Dedifferentiated amniotic fluid mesenchymal stem cell (primary cell): ENCODE results near the gene SFT2D3.

ENCODE experiments used
- DNase-seq: peaks from one replicate; pipeline ENCODE4 v3.0.0-alpha.2; 2016; ENCODE audit errors: extremely low spot score

Gene SFT2D3

GRCh38 chr2:127740665-127741288 is 39.5 kb downstream of the SFT2D3 start:
- no peak for DNase-seq

- no peak for DNase-seq
Observed at GRCh38 chr2:127743477-127744026, 42.3 kb downstream of the SFT2D3 start.

- DNase-seq = no peak
Observed at GRCh38 chr2:127747621-127748020, 46.3 kb downstream of the SFT2D3 start.

GRCh38 chr2:127749537-127749936 is 48.2 kb downstream of the SFT2D3 start:
- DNase-seq = peak; percentile 18

GRCh38 chr2:127753374-127753773 is 52.1 kb downstream of the SFT2D3 start:
- no peak for DNase-seq

- DNase-seq = no peak
Observed at GRCh38 chr2:127754186-127754585, 52.9 kb downstream of the SFT2D3 start.
